Left lung (tissue), 10 donors: ENCODE measurements around the gene UXS1. TPM values are rescaled to one million over a fixed set of nuclear protein-coding genes. Genes with fewer than 3 reads are reported as not detected.
A peak's percentile ranks its signal among the peaks of the same experiment; 100 is the strongest.
"Not testable (repeated sequence)": the region's sequence is repeated elsewhere in the genome, so short reads cannot be mapped to it uniquely, and the experiment has no call there.

ENCODE experiments used
- ATAC-seq: fragments of 200-7000 bp; cut with Tn5 transposase; one replicate; pipeline ENCODE4 v1.9.1; 2020; ENCODE audit warnings: moderate library complexity
- DNase-seq, 4 donors: peaks; one replicate each; pipeline ENCODE4 v3.0.0-alpha.2; 2013 to 2020
- H3K27ac ChIP-seq, 2 donors: fragments of 200-600 bp; sonication (generic) in 1 of 2; one replicate each; pipeline versions ENCODE4 v1.5.0 to v1.8.0; 2020 to 2021
- H3K27me3 ChIP-seq, 2 donors: fragments of 200-600 bp; sonication (generic) in 1 of 2; one replicate each; pipeline versions ENCODE4 v1.5.0 to v1.8.0; 2020 to 2021
- H3K36me3 ChIP-seq, 2 donors: fragments of 200-600 bp; sonication (generic) in 1 of 2; one replicate each; pipeline versions ENCODE4 v1.5.0 to v1.8.0; 2020 to 2021
- H3K4me1 ChIP-seq, 2 donors: fragments of 200-600 bp; one replicate each; pipeline ENCODE4 v1.8.0; 2021
- H3K4me3 ChIP-seq, 2 donors: fragments of 200-600 bp; sonication (generic) in 1 of 2; one replicate each; pipeline versions ENCODE4 v1.5.0 to v1.8.0; 2020 to 2021; ENCODE audit warnings: mild to moderate bottlenecking in 1 of 2
- H3K9me3 ChIP-seq, 2 donors: fragments of 200-600 bp; sonication (generic) in 1 of 2; one replicate each; pipeline versions ENCODE4 v1.5.0 to v1.8.0; 2020 to 2021
- CTCF ChIP-seq, 2 donors: fragments of 200-600 bp; sonication (generic) in 1 of 2; IDR thresholded peaks; one replicate each; pipeline versions ENCODE4 v1.5.0 to v1.8.0; 2021; ENCODE audit warnings: antibody characterized with exemption in 2 of 2
- intact Hi-C, 2 donors: fragments of 100-400 bp; cut with DNase I; formaldehyde crosslinking; loops; one replicate each; pipeline versions ENCODE4 v1.11.2 to v1.14.2; 2022
- polyA plus RNA-seq, 6 donors: library from polyadenylated mRNA; unstranded; fragments of 120-200 nt; gene quantifications; one replicate each; pipeline ENCODE4 v1.2.1, GENCODE V29; 2013; ENCODE audit not compliant: insufficient read length in 6 of 6
- total RNA-seq, 2 donors: library from RNA; stranded (reverse); fragmentation: NEBNext Ultra II Directional; extraction: Animal tissue kit (Norgen Biotek cat#: 25700); gene quantifications; one replicate each; pipeline ENCODE4 v1.2.1, GENCODE V29; 2021
- donor health status: DM: no; HTN: yes; CAD: no.
- donor health status: DM: no; HTN: no; CAD: no.

The UXS1 gene
- total and polyA plus RNA-seq, 8 donors, result 46.9 to 98.5 (median 87.4) TPM

- TF ChIP-seq CTCF (IDR thresholded peaks at IDR 0.05), result no peak
- intact Hi-C loops, result no loop called here
- Histone ChIP-seq H3K36me3 (no peaks in the 10 kb centered on the region), H3K27ac (no peak overlapping the region), H3K4me3 (no peak overlapping the region), H3K4me1 (no peaks in the 10 kb centered on the region), H3K9me3 (no peaks in the 10 kb centered on the region), H3K27me3 (no peaks in the 10 kb centered on the region)
- no peak for ATAC-seq
- DNase-seq, result no peak
Measured at GRCh38 chr2:106208399-106208798, 14.3 kb upstream of the UXS1 start.

- Histone ChIP-seq H3K4me1 (no peaks in the 10 kb centered on the region), H3K27me3 (no peaks in the 10 kb centered on the region), H3K36me3 (no peaks in the 10 kb centered on the region), H3K27ac (no peak overlapping the region), H3K4me3 (no peak overlapping the region), H3K9me3 (no peaks in the 10 kb centered on the region)
- DNase-seq (no peak), ATAC-seq (no peak)
- intact Hi-C loops, result no loop called here
- TF ChIP-seq CTCF (IDR thresholded peaks at IDR 0.05), result no peak
Measured at GRCh38 chr2:106207246-106207645, 13.1 kb upstream of the UXS1 start.

- Histone ChIP-seq H3K36me3 (no peaks in the 10 kb centered on the region), H3K9me3 (no peaks in the 10 kb centered on the region), H3K27ac (no peak overlapping the region), H3K4me1 (no peaks in the 10 kb centered on the region), H3K27me3 (no peaks in the 10 kb centered on the region), H3K4me3 (no peak overlapping the region)
- no peak for DNase-seq
- intact Hi-C loops, result no loop called here
- ATAC-seq, result no peak
- no peak for TF ChIP-seq CTCF (IDR thresholded peaks at IDR 0.05)
Measured at GRCh38 chr2:106205488-106205887, 11.4 kb upstream of the UXS1 start.

GRCh38 chr2:106204551-106204950, 10.4 kb upstream of the UXS1 start:
- H3K9me3 ChIP-seq, H3K4me3 ChIP-seq, intact Hi-C loops, H3K27me3 ChIP-seq, DNase-seq, ATAC-seq, H3K36me3 ChIP-seq, H3K27ac ChIP-seq, H3K4me1 ChIP-seq: not testable (repeated sequence)

GRCh38 chr2:106201661-106202060, 7.6 kb upstream of the UXS1 start:
- Histone ChIP-seq H3K4me1 (peaks cover 0 to 7% of the 10 kb centered on the region in 2 donors), H3K9me3 (no peaks in the 10 kb centered on the region), H3K27ac (no peak overlapping the region), H3K4me3 (no peak overlapping the region), H3K27me3 (no peaks in the 10 kb centered on the region), H3K36me3 (no peaks in the 10 kb centered on the region)
- TF ChIP-seq CTCF (IDR thresholded peaks at IDR 0.05), result no peak
- ATAC-seq (no peak), DNase-seq (no peak)
- intact Hi-C loops, result no loop called here

- H3K27me3 ChIP-seq, result no peaks in the 10 kb centered on the region
- H3K27ac ChIP-seq, result no peak overlapping the region
- H3K4me1 ChIP-seq, result peaks cover 0 to 18% of the 10 kb centered on the region in 2 donors
- intact Hi-C loops, result no loop called here
- DNase-seq (peak in 1 of 4 donors; percentile 46), ATAC-seq (no peak)
- no peak overlapping the region for H3K4me3 ChIP-seq
- no peak for TF ChIP-seq CTCF (IDR thresholded peaks at IDR 0.05)
- H3K9me3 ChIP-seq, result no peaks in the 10 kb centered on the region
- H3K36me3 ChIP-seq, result no peaks in the 10 kb centered on the region
Measured at GRCh38 chr2:106197878-106198277, 3.8 kb upstream of the UXS1 start.
